ENCODE data around the gene TENM4.

The TENM4 gene

DNA sequence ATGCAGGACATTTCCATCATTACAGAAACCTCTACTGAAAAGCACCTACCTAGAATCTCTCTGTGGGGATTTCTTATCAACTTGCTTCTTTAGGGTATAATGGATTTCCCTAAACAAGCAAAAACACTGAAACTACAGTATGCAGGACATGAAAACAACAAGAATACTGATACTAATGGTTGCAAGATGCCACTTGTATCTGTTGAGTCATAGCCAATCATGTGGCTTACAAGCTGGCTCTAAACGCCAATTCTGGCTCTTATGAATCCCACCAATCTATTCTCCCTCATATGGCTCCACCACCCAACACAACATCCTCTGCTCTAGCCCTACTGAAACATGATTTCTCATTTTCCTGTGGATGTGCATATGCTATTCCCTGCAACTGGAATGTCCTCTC lies 22.6 kb downstream of the TENM4 start:
- DNase-seq (ENCODE audit: low read depth) = no peak

- no peak for DNase-seq (ENCODE audit: low read depth)
These were observed 23.5 kb downstream of the TENM4 start for GRCh38 chr11:79417069-79417920.

DNA sequence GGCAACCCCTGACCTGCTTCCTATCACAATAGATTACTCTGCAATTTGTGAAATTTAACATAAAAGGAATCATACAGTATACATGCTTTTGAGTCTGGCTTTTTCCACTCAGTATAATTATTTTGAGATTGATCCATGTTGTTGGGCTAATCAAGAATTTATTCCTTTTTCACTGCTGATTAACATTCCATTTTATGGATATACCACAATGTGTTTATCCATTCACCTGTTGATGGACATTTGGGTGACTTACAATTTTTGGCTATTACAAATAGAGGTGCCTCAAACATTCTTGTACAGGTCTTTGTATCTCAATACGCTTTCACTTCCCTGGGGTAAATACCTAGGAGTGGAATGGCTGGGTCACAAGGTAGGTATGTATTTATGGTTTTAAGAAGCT lies 24.9 kb downstream of the TENM4 start:
- no peak for DNase-seq (ENCODE audit: low read depth)

- no peak for DNase-seq (ENCODE audit: low read depth)
These were observed 25.4 kb downstream of the TENM4 start for GRCh38 chr11:79415411-79415810.

GRCh38 chr11:79414644-79415317 lies 26.0 kb downstream of the TENM4 start:
- peak; percentile 55 for DNase-seq (ENCODE audit: low read depth)

DNA sequence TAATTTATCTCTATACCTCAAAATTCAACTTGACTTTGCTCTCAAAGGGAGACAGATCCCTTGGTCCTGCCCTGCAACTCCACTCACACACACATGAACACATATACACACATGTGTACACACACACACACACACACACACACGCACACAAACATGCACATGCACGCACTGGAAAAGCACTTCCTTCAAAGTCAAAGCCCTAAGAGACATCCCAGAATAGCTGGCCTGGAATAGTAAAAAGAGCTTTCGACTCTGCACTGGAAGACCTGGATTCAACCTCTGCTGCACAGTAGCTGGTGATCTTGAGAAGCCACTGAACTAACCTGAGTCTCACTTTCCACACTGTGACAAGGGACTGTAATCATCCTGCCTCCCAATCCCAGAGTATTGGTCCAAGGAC lies 26.8 kb downstream of the TENM4 start:
- no peak for DNase-seq (ENCODE audit: low read depth)

DNA sequence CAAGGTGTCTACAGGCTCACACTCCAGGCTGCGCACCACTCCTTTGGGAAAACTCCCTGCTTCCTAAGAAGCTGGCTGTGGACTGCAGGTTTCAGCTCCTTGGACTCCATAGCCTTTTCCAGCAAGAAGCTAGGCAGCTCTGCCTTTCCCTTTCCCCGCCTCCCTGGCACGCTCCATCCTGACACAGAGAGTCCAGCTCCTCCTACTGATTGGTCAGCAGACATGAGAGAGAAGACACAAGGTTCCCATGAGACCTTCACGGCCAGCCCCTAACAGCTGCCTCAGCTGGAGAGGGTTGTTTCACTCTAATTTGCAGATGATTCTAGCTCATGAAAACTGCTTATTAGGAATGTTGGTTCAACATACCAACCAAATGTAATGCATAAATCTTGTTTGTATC lies 27.6 kb downstream of the TENM4 start:
- DNase-seq (ENCODE audit: low read depth) = peak; percentile 94

DNA sequence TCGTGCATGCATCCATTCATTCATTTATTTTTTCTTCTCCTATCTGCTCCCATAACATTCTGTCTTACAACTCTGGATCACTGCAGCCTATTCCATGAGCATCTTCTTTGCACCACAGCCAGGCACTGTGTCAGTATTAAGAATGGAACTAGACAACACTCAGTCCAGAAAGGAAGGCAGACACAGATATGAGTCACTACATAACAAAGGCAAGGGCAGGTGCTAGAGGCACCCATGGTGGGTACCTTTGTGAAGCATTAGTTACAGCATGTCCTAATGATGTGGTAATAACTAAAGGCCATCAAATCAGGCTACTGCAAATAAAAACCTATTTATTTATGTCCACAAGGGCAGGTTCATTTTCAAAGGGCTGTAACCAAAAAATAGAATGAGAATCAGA lies 28.1 kb downstream of the TENM4 start:
- no peak for DNase-seq (ENCODE audit: low read depth)

- DNase-seq (ENCODE audit: low read depth) = no peak
These were observed 31.5 kb downstream of the TENM4 start for GRCh38 chr11:79409330-79409729.

DNA sequence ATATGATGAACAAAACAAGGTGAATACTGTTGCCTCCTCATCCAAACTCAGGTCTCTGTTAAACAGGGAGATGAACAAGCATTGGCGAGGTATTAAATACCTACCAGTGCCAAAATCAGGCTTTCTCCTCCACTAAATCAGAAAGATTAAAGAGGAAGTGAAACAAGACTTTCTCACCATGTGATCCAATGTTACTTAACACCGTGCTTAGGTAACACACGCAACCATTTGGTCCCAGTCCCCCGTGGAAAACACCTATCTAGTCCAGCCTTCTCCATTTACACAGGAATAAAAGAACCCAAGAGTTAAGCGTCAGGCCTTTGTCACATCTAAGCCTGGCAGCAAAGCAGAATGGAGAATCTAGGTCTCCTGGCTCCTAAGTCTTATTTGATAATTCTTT lies 34.5 kb downstream of the TENM4 start:
- DNase-seq (ENCODE audit: low read depth) = no peak

- DNase-seq (ENCODE audit: low read depth) = no peak
These were observed 36.0 kb downstream of the TENM4 start for GRCh38 chr11:79404806-79405205.

- no peak for DNase-seq (ENCODE audit: low read depth)
These were observed 36.5 kb downstream of the TENM4 start for GRCh38 chr11:79404325-79404724.

DNA sequence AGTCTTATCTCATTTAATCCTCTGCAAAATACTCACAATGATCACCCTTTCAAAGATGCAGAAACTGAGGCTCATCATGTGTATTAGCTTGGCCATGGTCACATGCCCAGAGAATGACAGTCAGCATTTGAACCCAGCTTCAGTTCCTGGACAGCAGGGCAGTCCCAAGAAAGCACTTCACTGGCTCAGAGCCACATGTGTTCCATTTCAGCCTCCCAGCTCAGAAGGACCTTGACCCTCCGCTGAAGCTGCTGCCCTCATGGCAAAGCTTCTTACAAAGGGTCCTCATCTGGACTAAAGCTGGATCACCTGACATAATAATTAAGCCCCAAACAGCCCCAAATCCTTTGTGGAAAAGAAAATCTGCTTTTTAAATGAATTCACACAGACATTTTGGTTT lies 37.0 kb downstream of the TENM4 start:
- DNase-seq (ENCODE audit: low read depth) = no peak

GRCh38 chr11:79402912-79403311 lies 37.9 kb downstream of the TENM4 start:
- DNase-seq (ENCODE audit: low read depth) = no peak

DNA sequence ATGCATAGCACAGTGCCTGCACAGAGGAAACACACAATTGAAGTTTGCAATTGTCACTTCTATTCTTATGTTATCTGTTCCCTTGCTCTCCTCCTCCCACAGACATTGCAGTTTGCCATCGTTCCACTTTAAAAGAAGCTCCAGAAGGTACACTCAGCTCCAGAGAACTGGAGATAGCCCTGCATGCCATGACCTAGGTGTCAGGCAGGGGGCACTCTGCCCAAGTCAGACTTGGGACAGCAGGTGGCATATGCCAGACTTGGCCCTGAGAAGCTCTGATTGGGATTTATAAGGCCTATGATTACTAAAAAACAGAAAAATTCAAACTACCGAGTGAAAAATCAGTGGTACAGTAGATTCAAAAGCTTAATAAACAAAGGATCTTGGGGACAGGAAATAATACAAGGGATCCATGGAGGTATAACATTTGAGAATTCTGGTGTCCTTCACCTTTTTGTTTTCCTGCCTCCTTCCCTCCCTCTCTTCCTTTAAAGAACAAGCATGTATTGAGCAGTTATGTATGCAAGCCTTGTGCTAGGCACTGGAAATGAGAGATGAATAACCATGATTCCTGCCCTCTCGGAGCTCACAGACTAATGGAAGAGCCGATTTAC lies 40.0 kb downstream of the TENM4 start:
- peak; percentile 27 for DNase-seq (ENCODE audit: low read depth)

GRCh38 chr11:79400206-79400605 lies 40.6 kb downstream of the TENM4 start:
- DNase-seq (ENCODE audit: low read depth) = no peak

- no peak for DNase-seq (ENCODE audit: low read depth)
These were observed 43.6 kb downstream of the TENM4 start for GRCh38 chr11:79397252-79397651.

DNA sequence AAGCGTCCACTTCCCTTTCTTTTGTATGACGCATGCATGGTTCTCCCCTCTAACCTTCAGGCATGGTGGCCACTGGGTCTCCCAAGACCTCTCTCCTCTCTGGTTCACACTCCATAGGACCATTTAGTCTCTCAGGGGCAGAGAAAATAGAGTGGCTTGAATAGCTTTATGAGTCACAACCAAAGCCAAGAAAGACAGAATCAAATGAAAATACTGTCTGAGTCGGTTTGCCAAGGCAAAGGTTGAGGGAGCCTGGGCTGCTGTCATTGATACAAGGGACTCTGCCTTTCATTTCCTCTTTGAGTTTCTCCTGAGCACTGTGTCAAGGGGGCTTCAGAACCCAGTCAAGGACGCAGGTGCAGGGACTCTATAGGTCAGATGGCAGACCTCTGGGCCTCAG lies 44.2 kb downstream of the TENM4 start:
- DNase-seq (ENCODE audit: low read depth) = no peak

- no peak for DNase-seq (ENCODE audit: low read depth)
These were observed 44.8 kb downstream of the TENM4 start for GRCh38 chr11:79396001-79396400.

DNA sequence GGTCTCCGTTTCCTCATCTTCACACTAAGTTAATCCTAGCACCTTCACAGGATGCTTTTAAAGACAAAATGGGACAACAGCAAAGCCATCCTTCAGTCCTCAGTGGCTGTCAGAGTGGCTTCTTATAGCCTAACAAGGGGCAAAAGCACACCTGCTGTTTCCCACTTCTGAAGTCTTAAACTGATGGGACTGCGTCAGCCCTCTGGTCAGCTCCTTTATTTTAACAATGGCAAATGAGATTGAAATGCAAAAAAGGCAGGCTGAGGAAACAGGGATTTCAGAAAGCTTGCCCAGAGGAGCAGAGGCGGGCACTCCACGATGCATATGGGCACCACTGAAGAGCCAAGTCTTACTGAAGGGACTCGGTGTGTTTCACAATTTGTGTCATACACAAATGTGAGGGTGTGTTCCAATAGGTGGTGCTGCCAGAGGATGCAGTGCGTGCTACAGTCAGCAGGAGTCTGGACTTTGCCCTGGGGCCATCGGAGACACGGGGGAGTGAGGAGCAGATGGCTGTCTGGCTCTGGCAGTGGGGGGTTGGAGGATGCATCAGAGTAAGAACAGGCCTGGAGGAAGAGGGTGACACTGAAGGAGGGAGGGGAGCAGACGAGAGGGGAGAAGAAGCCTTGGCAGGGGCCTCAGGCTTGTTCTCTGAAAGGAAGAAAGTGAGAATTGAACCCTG lies 47.3 kb downstream of the TENM4 start:
- no peak for DNase-seq (ENCODE audit: low read depth)

GRCh38 chr11:79392161-79392560 lies 48.7 kb downstream of the TENM4 start:
- DNase-seq (ENCODE audit: low read depth) = no peak

DNA sequence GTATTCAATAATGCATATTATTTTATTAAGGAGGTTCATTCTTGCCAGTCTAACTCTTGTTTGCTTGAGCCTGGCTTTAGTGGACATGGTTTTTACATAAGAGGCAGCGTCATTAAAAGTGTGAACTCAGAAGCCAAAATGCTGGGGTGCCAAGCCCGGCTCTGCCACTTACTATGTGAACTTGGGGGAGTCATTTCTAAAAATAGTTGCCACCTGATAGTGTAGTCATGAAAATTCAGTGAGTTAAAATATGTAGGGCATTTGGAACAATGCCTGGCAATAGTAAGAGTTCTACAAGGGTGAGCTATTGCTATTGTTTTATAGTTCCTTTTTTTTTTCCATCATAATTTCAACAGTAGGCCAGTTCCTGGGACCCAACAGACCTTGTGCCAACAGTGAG lies 49.9 kb downstream of the TENM4 start:
- no peak for DNase-seq (ENCODE audit: low read depth)

DNA sequence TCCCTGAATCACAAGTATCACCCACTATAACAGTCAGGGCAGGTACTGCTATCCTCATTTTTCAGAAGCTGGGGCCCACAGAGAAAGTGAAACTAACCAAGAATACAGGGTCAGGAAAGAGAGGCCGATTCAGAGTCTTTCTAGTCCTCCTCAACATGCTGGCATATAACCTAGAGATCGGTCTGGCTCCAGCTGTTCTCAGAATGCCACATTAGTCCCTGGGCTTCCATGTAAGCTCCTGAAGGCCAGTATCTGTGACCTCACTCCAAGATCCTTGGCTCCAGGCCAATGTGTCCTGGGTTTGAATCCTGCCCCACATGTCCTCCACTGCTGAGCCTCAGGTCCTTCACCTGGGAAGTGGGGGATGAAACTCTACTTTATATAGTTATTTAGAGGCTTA lies 50.4 kb downstream of the TENM4 start:
- no peak for DNase-seq (ENCODE audit: low read depth)
